BLaER1 treated with 17β-estradiol and CSF1 and Interleukin-3, amounts not matched to agents 10 nM and 100 nM (cell line): Measurements from ENCODE around the gene CHCHD6.

Experiments used
- H3K27ac ChIP-seq, 11 experiments: shearing (Covaris generic); formaldehyde crosslinking; 2 replicates each; pipeline ENCODE4 v1.8.1; 2022
- H3K27me3 ChIP-seq, 11 experiments: shearing (Covaris generic); formaldehyde crosslinking; 2 replicates each; pipeline ENCODE4 v1.8.1; 2022
- H3K36me3 ChIP-seq, 11 experiments: shearing (Covaris generic); formaldehyde crosslinking; 2 replicates each; pipeline ENCODE4 v1.8.1; 2022
- H3K4me1 ChIP-seq, 10 experiments: shearing (Covaris generic); formaldehyde crosslinking; 2 replicates each; pipeline ENCODE4 v1.8.1; 2022
- H3K4me2 ChIP-seq, 11 experiments: shearing (Covaris generic); formaldehyde crosslinking; 2 replicates each; pipeline ENCODE4 v1.8.1; 2022
- H3K4me3 ChIP-seq, 10 experiments: shearing (Covaris generic); formaldehyde crosslinking; 2 replicates each; pipeline ENCODE4 v1.8.1; 2022
- H3K9ac ChIP-seq, 11 experiments: shearing (Covaris generic); formaldehyde crosslinking; 2 replicates each; pipeline ENCODE4 v1.8.1; 2022
- H3K9me3 ChIP-seq, 11 experiments: shearing (Covaris generic); formaldehyde crosslinking; replicated peaks in 1 of 11; 2 replicates each; pipeline ENCODE4 v1.8.1; 2022
- H4K20me1 ChIP-seq, 11 experiments: shearing (Covaris generic); formaldehyde crosslinking; 2 replicates each; pipeline ENCODE4 v1.8.1; 2022
- Cebpa-rat ChIP-seq, 11 experiments: shearing (Covaris generic); IDR thresholded peaks; 2 replicates each; pipeline ENCODE4 v1.8.1; 2022

CHCHD6 gene

GRCh38 chr3:126677862-126678503 is 26.1 kb upstream of the CHCHD6 start:
- Histone ChIP-seq H3K4me2 (peak overlapping the region in 9 of 11 experiments; percentile 69 to 86 (median 80); a peak in 18 of 22 replicates), H3K4me1 (peaks cover 8 to 46% (median 35%) of the 10 kb centered on the region in 10 experiments), H3K36me3 (no peaks in the 10 kb centered on the region), H3K9me3 (peaks cover 12 to 21% (median 16%) of the 10 kb centered on the region in 11 experiments; a peak in 21 of 22 replicates), H3K27ac (no peak overlapping the region), H3K9ac (no peak overlapping the region; a peak in 1 of 22 replicates), H3K27me3 (peaks cover 0 to 19% (median 0%) of the 10 kb centered on the region in 11 experiments; a peak in 4 of 22 replicates), H4K20me1 (peaks cover 0 to 7% (median 0%) of the 10 kb centered on the region in 11 experiments; a peak in 2 of 22 replicates), H3K4me3 (no peak overlapping the region)
- no peak for TF ChIP-seq Cebpa-rat (IDR thresholded peaks at IDR 0.05)

- Histone ChIP-seq H3K9ac (peak overlapping the region in 4 of 11 experiments; percentile 1 to 36 (median 21); a peak in 5 of 22 replicates), H3K27ac (peak overlapping the region in 2 of 11 experiments; percentile 38; a peak in 3 of 22 replicates), H3K27me3 (peaks cover 0 to 19% (median 0%) of the 10 kb centered on the region in 11 experiments; a peak in 4 of 22 replicates), H4K20me1 (peaks cover 0 to 7% (median 0%) of the 10 kb centered on the region in 11 experiments; a peak in 2 of 22 replicates), H3K9me3 (peaks cover 4 to 13% (median 8%) of the 10 kb centered on the region in 11 experiments; a peak in 20 of 22 replicates), H3K4me2 (peak overlapping the region; percentile 59 to 86 (median 80)), H3K4me1 (peaks cover 8 to 51% (median 38%) of the 10 kb centered on the region in 10 experiments), H3K4me3 (no peak overlapping the region; a peak in 1 of 20 replicates), H3K36me3 (no peaks in the 10 kb centered on the region)
- no peak for TF ChIP-seq Cebpa-rat (IDR thresholded peaks at IDR 0.05)
Observed at GRCh38 chr3:126678693-126679317, 25.2 kb upstream of the CHCHD6 start.

- Histone ChIP-seq H3K27me3 (peaks cover 0 to 19% (median 0%) of the 10 kb centered on the region in 11 experiments; a peak in 4 of 22 replicates), H3K4me2 (peak overlapping the region; percentile 59 to 86 (median 80)), H3K4me3 (no peak overlapping the region; a peak in 1 of 20 replicates), H3K9ac (peak overlapping the region in 5 of 11 experiments; percentile 1 to 39 (median 22); a peak in 4 of 22 replicates), H3K9me3 (peaks cover 0 to 8% (median 3%) of the 10 kb centered on the region in 11 experiments; a peak in 10 of 22 replicates), H3K36me3 (no peaks in the 10 kb centered on the region), H3K4me1 (peaks cover 12 to 56% (median 40%) of the 10 kb centered on the region in 10 experiments), H3K27ac (peak overlapping the region in 2 of 11 experiments; percentile 38; a peak in 4 of 22 replicates), H4K20me1 (peaks cover 0 to 7% (median 0%) of the 10 kb centered on the region in 11 experiments; a peak in 2 of 22 replicates)
- no peak for TF ChIP-seq Cebpa-rat (IDR thresholded peaks at IDR 0.05)
Observed at GRCh38 chr3:126679318-126679751, 24.7 kb upstream of the CHCHD6 start.

GRCh38 chr3:126679831-126680666 is 24.0 kb upstream of the CHCHD6 start:
- no peak overlapping the region for H3K27ac ChIP-seq
- H3K27me3 ChIP-seq = peaks cover 0 to 19% (median 0%) of the 10 kb centered on the region in 11 experiments; a peak in 4 of 22 replicates
- H3K4me1 ChIP-seq = peaks cover 13 to 63% (median 46%) of the 10 kb centered on the region in 10 experiments
- H3K4me2 ChIP-seq = peak overlapping the region; percentile 59 to 86 (median 80); a peak in 21 of 22 replicates
- H3K36me3 ChIP-seq = no peaks in the 10 kb centered on the region
- TF ChIP-seq Cebpa-rat (IDR thresholded peaks at IDR 0.05) = no peak
- peaks cover 0 to 7% (median 0%) of the 10 kb centered on the region in 11 experiments; a peak in 2 of 22 replicates for H4K20me1 ChIP-seq
- no peak overlapping the region for H3K4me3 ChIP-seq
- H3K9me3 ChIP-seq = peaks cover 0 to under 1% (median 0%) of the 10 kb centered on the region in 11 experiments; a peak in 1 of 22 replicates
- 0 out of 22 replicates have a peak overlapping the region, but pooled peaks of 2 of the 11 experiments have one; percentile 22 to 36 for H3K9ac ChIP-seq

GRCh38 chr3:126680667-126681055 is 23.4 kb upstream of the CHCHD6 start:
- no peak for TF ChIP-seq Cebpa-rat (IDR thresholded peaks at IDR 0.05)
- H3K4me3 ChIP-seq = no peak overlapping the region
- peaks cover 0 to 7% (median 0%) of the 10 kb centered on the region in 11 experiments; a peak in 2 of 22 replicates for H4K20me1 ChIP-seq
- peak overlapping the region in 9 of 11 experiments; percentile 69 to 86 (median 80); a peak in 15 of 22 replicates for H3K4me2 ChIP-seq
- no peaks in the 10 kb centered on the region for H3K36me3 ChIP-seq
- no peaks in the 10 kb centered on the region for H3K9me3 ChIP-seq
- no peak overlapping the region for H3K27ac ChIP-seq
- peaks cover 0 to 19% (median 0%) of the 10 kb centered on the region in 11 experiments; a peak in 4 of 22 replicates for H3K27me3 ChIP-seq
- H3K9ac ChIP-seq = no peak overlapping the region
- peaks cover 13 to 69% (median 50%) of the 10 kb centered on the region in 10 experiments for H3K4me1 ChIP-seq

GRCh38 chr3:126682009-126682408 is 22.0 kb upstream of the CHCHD6 start:
- no peak for TF ChIP-seq Cebpa-rat (IDR thresholded peaks at IDR 0.05)
- Histone ChIP-seq H3K9ac (no peak overlapping the region), H4K20me1 (peaks cover 0 to 7% (median 0%) of the 10 kb centered on the region in 11 experiments; a peak in 2 of 22 replicates), H3K4me2 (peak overlapping the region in 1 of 11 experiments; percentile 3; a peak in 1 of 22 replicates), H3K4me3 (no peak overlapping the region), H3K9me3 (no peaks in the 10 kb centered on the region), H3K27me3 (peaks cover 0 to 19% (median 0%) of the 10 kb centered on the region in 11 experiments; a peak in 4 of 22 replicates), H3K27ac (no peak overlapping the region), H3K36me3 (no peaks in the 10 kb centered on the region), H3K4me1 (peaks cover 13 to 73% (median 54%) of the 10 kb centered on the region in 10 experiments)

- no peak overlapping the region for H3K9ac ChIP-seq
- no peaks in the 10 kb centered on the region for H3K36me3 ChIP-seq
- H3K27me3 ChIP-seq = peaks cover 0 to 16% (median 0%) of the 10 kb centered on the region in 11 experiments; a peak in 4 of 22 replicates
- no peak overlapping the region for H3K4me2 ChIP-seq
- TF ChIP-seq Cebpa-rat (IDR thresholded peaks at IDR 0.05) = no peak
- no peaks in the 10 kb centered on the region for H3K9me3 ChIP-seq
- H3K27ac ChIP-seq = no peak overlapping the region
- H3K4me3 ChIP-seq = no peak overlapping the region
- peaks cover 13 to 68% (median 49%) of the 10 kb centered on the region in 10 experiments for H3K4me1 ChIP-seq
- H4K20me1 ChIP-seq = peaks cover 0 to 7% (median 0%) of the 10 kb centered on the region in 11 experiments; a peak in 2 of 22 replicates
Observed at GRCh38 chr3:126683069-126683468, 21.0 kb upstream of the CHCHD6 start.
